Fibroblast of lung (primary cell): ENCODE results near the gene DNAH6.

Source experiments
- EZH2 ChIP-seq: IDR thresholded peaks from 2 replicates; pipeline ENCODE4 v1.5.1; 2012; ENCODE audit warnings: low read length, control low read depth, mild to moderate bottlenecking; ENCODE audit errors: missing control alignments
- TF ChIP-seq, protein P1 (sequence below), 2 donors: IDR thresholded peaks in 1 of 2; conservative IDR thresholded peaks in 1 of 2; 1 replicate in 1 of 2; 2 replicates in 1 of 2; pipeline ENCODE4 v1.5.1; 2011 to 2012; ENCODE audit warnings: low read length in 2 of 2, control low read depth in 1 of 2, inconsistent platforms in 1 of 2, low read depth in 1 of 2, mild to moderate bottlenecking in 1 of 2

DNA sequence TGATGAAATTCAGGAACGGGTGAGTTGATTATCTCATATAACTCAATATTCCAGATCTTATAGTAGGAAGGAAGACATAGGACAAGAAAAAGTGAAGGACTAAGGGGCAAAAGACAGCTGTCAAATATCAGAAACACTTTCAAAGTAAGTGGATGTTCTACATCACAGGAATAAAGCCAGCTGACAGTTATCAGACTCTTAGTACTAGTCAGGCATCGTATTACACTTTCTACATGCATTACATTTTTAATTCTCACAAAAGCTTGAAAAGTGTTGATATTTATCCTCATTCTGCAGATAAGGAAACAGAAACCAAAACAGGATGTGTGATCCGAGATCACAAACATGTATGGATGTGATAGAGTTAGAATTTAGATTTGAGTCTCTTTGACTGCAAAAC, 63.4 kb downstream of the DNAH6 start:
- TF ChIP-seq, protein P1, sequence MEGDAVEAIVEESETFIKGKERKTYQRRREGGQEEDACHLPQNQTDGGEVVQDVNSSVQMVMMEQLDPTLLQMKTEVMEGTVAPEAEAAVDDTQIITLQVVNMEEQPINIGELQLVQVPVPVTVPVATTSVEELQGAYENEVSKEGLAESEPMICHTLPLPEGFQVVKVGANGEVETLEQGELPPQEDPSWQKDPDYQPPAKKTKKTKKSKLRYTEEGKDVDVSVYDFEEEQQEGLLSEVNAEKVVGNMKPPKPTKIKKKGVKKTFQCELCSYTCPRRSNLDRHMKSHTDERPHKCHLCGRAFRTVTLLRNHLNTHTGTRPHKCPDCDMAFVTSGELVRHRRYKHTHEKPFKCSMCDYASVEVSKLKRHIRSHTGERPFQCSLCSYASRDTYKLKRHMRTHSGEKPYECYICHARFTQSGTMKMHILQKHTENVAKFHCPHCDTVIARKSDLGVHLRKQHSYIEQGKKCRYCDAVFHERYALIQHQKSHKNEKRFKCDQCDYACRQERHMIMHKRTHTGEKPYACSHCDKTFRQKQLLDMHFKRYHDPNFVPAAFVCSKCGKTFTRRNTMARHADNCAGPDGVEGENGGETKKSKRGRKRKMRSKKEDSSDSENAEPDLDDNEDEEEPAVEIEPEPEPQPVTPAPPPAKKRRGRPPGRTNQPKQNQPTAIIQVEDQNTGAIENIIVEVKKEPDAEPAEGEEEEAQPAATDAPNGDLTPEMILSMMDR (conservative IDR thresholded peaks at IDR 0.05 in 1 of 2, IDR thresholded peaks at IDR 0.05 in 1 of 2; ENCODE audit: low read depth in 1 of 2, low read length in 2 of 2): no peak
- no peak for TF ChIP-seq EZH2
